GM23338 (cell line): ENCODE data around the gene AGAP4. TPM values are rescaled to one million over a fixed set of nuclear protein-coding genes. Genes with fewer than 3 reads are reported as not detected.

Source experiments
- ATAC-seq: fragments of 200-7000 bp; cut with Tn5 transposase; 3 replicates; pipeline ENCODE4 v1.9.1; 2020
- DNase-seq: peaks from one replicate; pipeline ENCODE4 v3.0.0-alpha.2; 2015; ENCODE audit warnings: low spot score
- H2AFZ ChIP-seq: fragments of 200-600 bp; sonication (generic); 2 replicates; pipeline ENCODE4 v1.8.0; 2016; ENCODE audit warnings: antibody characterized with exemption, mild to moderate bottlenecking, moderate library complexity
- H3F3A ChIP-seq: fragments of 200-600 bp; sonication (generic); replicated peaks from 2 replicates; pipeline ENCODE4 v1.8.0; 2017; ENCODE audit warnings: antibody characterized with exemption, mixed run types, low read depth
- H3K27ac ChIP-seq: fragments of 200-600 bp; sonication (generic); 2 replicates; pipeline ENCODE4 v1.6.1; 2016; ENCODE audit warnings: low read depth
- H3K27me3 ChIP-seq: fragments of 200-600 bp; sonication (generic); 2 replicates; pipeline ENCODE4 v1.8.0; 2016; ENCODE audit warnings: mild to moderate bottlenecking, mixed run types, moderate library complexity; ENCODE audit not compliant: insufficient read depth
- H3K36me3 ChIP-seq: fragments of 200-600 bp; sonication (generic); 2 replicates; pipeline ENCODE4 v1.8.0; 2016; ENCODE audit warnings: mild to moderate bottlenecking; ENCODE audit not compliant: insufficient read depth
- H3K4me1 ChIP-seq: fragments of 200-600 bp; sonication (generic); 2 replicates; pipeline ENCODE4 v1.8.0; 2016; ENCODE audit warnings: mild to moderate bottlenecking, moderate library complexity; ENCODE audit not compliant: insufficient read depth
- H3K4me2 ChIP-seq: fragments of 200-600 bp; sonication (generic); 2 replicates; pipeline ENCODE4 v1.7.1; 2017; ENCODE audit warnings: mixed run types
- H3K4me3 ChIP-seq: fragments of 200-600 bp; sonication (generic); 2 replicates; pipeline ENCODE4 v1.6.1; 2016; ENCODE audit warnings: mixed run types
- H3K79me2 ChIP-seq: fragments of 200-600 bp; sonication (generic); replicated peaks from 2 replicates; pipeline ENCODE4 v1.8.0; 2017; ENCODE audit warnings: mild to moderate bottlenecking; ENCODE audit not compliant: insufficient read depth
- H3K9me2 ChIP-seq: fragments of 200-600 bp; sonication (generic); 2 replicates; pipeline ENCODE4 v1.8.0; 2017; ENCODE audit not compliant: insufficient read depth
- H4K20me1 ChIP-seq: fragments of 200-600 bp; sonication (generic); replicated peaks from 2 replicates; pipeline ENCODE4 v1.8.0; 2017; ENCODE audit warnings: mild to moderate bottlenecking; ENCODE audit not compliant: insufficient read depth
- H3K27ac Mint-ChIP-seq: 2 replicates; pipeline ENCODE4 v1.8.0; 2020; ENCODE audit warnings: inconsistent platforms, mild to moderate bottlenecking, moderate library complexity, mixed read lengths
- H3K27me3 Mint-ChIP-seq: 3 replicates; pipeline ENCODE4 v1.8.0; 2022; ENCODE audit warnings: low read depth, mild to moderate bottlenecking, moderate library complexity, mixed read lengths, inconsistent platforms; ENCODE audit not compliant: insufficient read depth, poor library complexity
- H3K36me3 Mint-ChIP-seq: 3 replicates; pipeline ENCODE4 v1.8.0; 2021; ENCODE audit warnings: low read depth, mild to moderate bottlenecking, inconsistent platforms, moderate library complexity, mixed read lengths
- H3K4me1 Mint-ChIP-seq: 3 replicates; pipeline ENCODE4 v1.8.0; 2020; ENCODE audit warnings: mild to moderate bottlenecking, inconsistent platforms, mixed read lengths
- H3K4me3 Mint-ChIP-seq: 3 replicates; pipeline ENCODE4 v1.8.0; 2021; ENCODE audit warnings: moderate library complexity, mild to moderate bottlenecking, inconsistent platforms, mixed read lengths
- H3K9me3 Mint-ChIP-seq: 3 replicates; pipeline ENCODE4 v1.8.0; 2020; ENCODE audit warnings: moderate library complexity, mild to moderate bottlenecking, inconsistent platforms, mixed read lengths
- CREB1 ChIP-seq: fragments of 250-450 bp; sonication (Bioruptor Pico); IDR thresholded peaks from 2 replicates; pipeline ENCODE4 v1.5.0; 2020; ENCODE audit warnings: low read depth, mild to moderate bottlenecking, moderate library complexity
- EZH2 ChIP-seq: fragments of 200-600 bp; sonication (generic); IDR thresholded peaks from one replicate; pipeline ENCODE4 v1.8.0; 2017; ENCODE audit warnings: antibody characterized with exemption, mild to moderate bottlenecking, low read depth; ENCODE audit not compliant: unreplicated experiment
- EZH2phosphoT487 ChIP-seq: fragments of 200-600 bp; sonication (generic); IDR thresholded peaks from one replicate; pipeline ENCODE4 v1.8.1; 2018; ENCODE audit warnings: antibody characterized with exemption; ENCODE audit not compliant: unreplicated experiment
- JUNB ChIP-seq: IDR thresholded peaks from one replicate; pipeline ENCODE4 v1.6.1; 2016; ENCODE audit warnings: antibody characterized with exemption; ENCODE audit not compliant: unreplicated experiment
- NANOG ChIP-seq: IDR thresholded peaks from 2 replicates; pipeline ENCODE4 v1.6.1; 2016; ENCODE audit warnings: antibody characterized with exemption, borderline replicate concordance
- POLR2AphosphoS5 ChIP-seq: IDR thresholded peaks from 2 replicates; pipeline ENCODE4 v1.6.1; 2016; ENCODE audit warnings: antibody characterized with exemption, low read depth
- STAT1 ChIP-seq: IDR thresholded peaks from one replicate; pipeline ENCODE4 v1.6.1; 2016; ENCODE audit warnings: antibody characterized with exemption; ENCODE audit not compliant: unreplicated experiment
- ZNF114 ChIP-seq: fragments of 250-450 bp; sonication (Bioruptor Pico); IDR thresholded peaks from 2 replicates; pipeline ENCODE4 v1.5.0; 2020; ENCODE audit warnings: mild to moderate bottlenecking, moderate library complexity
- ZNF331 ChIP-seq: fragments of 250-450 bp; sonication (Bioruptor Pico); IDR thresholded peaks from 2 replicates; pipeline ENCODE4 v1.5.0; 2020; ENCODE audit warnings: low read depth, mild to moderate bottlenecking, moderate library complexity
- polyA plus RNA-seq: library from polyadenylated mRNA; unstranded; fragments of >200 nt; fragmentation: Nextera tagmentation; extraction: Ambion mirVana; gene quantifications from 2 replicates; pipeline ENCODE4 v1.2.1, GENCODE V29; 2016
- total RNA-seq: library from RNA; depleted of rRNA; stranded (reverse); fragments of >200 nt; shearing (Covaris generic); gene quantifications from 2 replicates; pipeline ENCODE4 v1.2.3, GENCODE V29; 2014
- TF ChIP-seq, protein P1 (sequence below): IDR thresholded peaks from one replicate; pipeline ENCODE4 v1.6.1; 2018; ENCODE audit warnings: antibody characterized with exemption; ENCODE audit not compliant: unreplicated experiment
- TF ChIP-seq, protein P2 (sequence below), 2 experiments: fragments of 200-600 bp in 1 of 2; sonication (generic) in 1 of 2; conservative IDR thresholded peaks; 2 replicates each; pipeline versions ENCODE4 v1.5.1 to v1.6.1; 2016 to 2017; ENCODE audit warnings: antibody characterized with exemption in 2 of 2, low read depth in 2 of 2, mild to moderate bottlenecking in 2 of 2, moderate library complexity in 1 of 2
- TF ChIP-seq, protein P3 (sequence below): IDR thresholded peaks from 2 replicates; pipeline ENCODE4 v1.6.1; 2016; ENCODE audit warnings: antibody characterized with exemption

The AGAP4 gene
- total and polyA plus RNA-seq, 2 experiments from 2014 or later = 19.9 to 21.5 TPM

DNA sequence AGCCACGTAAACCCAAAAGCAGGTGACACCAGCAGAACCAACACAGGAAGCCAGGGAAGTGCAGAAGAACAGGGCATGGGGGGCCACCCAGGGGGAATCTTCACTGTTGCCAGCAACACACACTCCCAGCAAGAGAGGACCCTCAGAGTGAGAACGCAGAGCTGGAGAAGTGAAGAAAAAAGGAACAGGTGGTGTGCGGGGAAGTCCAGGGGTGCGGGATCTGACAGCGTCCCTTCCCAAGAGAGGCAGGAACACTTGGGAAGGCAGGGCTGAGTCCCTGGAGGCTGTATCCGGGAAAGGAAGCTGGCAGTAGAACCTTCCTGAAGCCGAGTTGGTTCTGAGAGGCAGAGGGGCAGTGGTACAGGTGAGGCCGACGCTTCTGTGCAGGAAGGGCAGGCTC, 27.7 kb downstream of the AGAP4 start:
- no peak for TF ChIP-seq CREB1 (CRISPR knock-in tag)
- no peak overlapping the region for H3K27ac Mint-ChIP-seq

DNA sequence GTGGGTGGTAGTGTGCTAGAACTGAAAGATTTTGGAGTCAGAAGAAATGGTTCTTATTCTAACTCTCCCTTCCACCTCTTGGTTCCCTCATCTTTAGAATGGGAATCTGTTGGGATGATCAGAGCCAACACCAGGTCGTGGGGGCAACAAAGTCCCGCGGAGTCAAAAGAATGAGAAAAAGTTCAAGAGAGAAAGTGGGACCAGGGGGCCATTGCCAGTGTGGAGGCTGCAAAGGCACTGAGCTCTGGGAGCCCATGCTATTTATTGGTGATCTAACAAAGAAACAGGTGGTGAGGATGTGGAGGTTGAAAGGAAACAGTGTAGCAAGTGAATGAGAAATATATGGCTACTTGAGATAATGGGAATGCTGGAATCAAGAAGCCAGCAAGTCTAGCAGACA, 29.4 kb downstream of the AGAP4 start:
- no peaks in the 10 kb centered on the region for H3K79me2 ChIP-seq
- no peak overlapping the region for H3K27ac ChIP-seq
- no peaks in the 10 kb centered on the region for H3K36me3 ChIP-seq
- H3K4me1 ChIP-seq = no peaks in the 10 kb centered on the region
- H2AFZ ChIP-seq = no peak overlapping the region
- H3K27me3 ChIP-seq = no peaks in the 10 kb centered on the region
- DNase-seq = no peak
- no peaks in the 10 kb centered on the region for H4K20me1 ChIP-seq
- Mint-ChIP-seq H3K4me1 (peaks cover 5% of the 10 kb centered on the region), H3K4me3 (no peak overlapping the region), H3K27me3 (no peaks in the 10 kb centered on the region), H3K9me3 (peaks cover 16% of the 10 kb centered on the region), H3K36me3 (no peaks in the 10 kb centered on the region; the same call in 2 of the 3 replicates), H3K27ac (no peak overlapping the region)
- H3K9me2 ChIP-seq = no peaks in the 10 kb centered on the region
- no peaks in the 10 kb centered on the region for H3F3A ChIP-seq
- H3K4me3 ChIP-seq = no peak overlapping the region
- H3K4me2 ChIP-seq = no peak overlapping the region
- ATAC-seq = no peak
- no peak for TF ChIP-seq JUNB
- no peak for TF ChIP-seq STAT1
- no peak for TF ChIP-seq ZNF331 (CRISPR knock-in tag)
- TF ChIP-seq, protein P1, sequence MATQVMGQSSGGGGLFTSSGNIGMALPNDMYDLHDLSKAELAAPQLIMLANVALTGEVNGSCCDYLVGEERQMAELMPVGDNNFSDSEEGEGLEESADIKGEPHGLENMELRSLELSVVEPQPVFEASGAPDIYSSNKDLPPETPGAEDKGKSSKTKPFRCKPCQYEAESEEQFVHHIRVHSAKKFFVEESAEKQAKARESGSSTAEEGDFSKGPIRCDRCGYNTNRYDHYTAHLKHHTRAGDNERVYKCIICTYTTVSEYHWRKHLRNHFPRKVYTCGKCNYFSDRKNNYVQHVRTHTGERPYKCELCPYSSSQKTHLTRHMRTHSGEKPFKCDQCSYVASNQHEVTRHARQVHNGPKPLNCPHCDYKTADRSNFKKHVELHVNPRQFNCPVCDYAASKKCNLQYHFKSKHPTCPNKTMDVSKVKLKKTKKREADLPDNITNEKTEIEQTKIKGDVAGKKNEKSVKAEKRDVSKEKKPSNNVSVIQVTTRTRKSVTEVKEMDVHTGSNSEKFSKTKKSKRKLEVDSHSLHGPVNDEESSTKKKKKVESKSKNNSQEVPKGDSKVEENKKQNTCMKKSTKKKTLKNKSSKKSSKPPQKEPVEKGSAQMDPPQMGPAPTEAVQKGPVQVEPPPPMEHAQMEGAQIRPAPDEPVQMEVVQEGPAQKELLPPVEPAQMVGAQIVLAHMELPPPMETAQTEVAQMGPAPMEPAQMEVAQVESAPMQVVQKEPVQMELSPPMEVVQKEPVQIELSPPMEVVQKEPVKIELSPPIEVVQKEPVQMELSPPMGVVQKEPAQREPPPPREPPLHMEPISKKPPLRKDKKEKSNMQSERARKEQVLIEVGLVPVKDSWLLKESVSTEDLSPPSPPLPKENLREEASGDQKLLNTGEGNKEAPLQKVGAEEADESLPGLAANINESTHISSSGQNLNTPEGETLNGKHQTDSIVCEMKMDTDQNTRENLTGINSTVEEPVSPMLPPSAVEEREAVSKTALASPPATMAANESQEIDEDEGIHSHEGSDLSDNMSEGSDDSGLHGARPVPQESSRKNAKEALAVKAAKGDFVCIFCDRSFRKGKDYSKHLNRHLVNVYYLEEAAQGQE = no peak
- TF ChIP-seq POLR2AphosphoS5 = no peak
- no peak for TF ChIP-seq NANOG
- no peak for TF ChIP-seq EZH2
- TF ChIP-seq, protein P2, sequence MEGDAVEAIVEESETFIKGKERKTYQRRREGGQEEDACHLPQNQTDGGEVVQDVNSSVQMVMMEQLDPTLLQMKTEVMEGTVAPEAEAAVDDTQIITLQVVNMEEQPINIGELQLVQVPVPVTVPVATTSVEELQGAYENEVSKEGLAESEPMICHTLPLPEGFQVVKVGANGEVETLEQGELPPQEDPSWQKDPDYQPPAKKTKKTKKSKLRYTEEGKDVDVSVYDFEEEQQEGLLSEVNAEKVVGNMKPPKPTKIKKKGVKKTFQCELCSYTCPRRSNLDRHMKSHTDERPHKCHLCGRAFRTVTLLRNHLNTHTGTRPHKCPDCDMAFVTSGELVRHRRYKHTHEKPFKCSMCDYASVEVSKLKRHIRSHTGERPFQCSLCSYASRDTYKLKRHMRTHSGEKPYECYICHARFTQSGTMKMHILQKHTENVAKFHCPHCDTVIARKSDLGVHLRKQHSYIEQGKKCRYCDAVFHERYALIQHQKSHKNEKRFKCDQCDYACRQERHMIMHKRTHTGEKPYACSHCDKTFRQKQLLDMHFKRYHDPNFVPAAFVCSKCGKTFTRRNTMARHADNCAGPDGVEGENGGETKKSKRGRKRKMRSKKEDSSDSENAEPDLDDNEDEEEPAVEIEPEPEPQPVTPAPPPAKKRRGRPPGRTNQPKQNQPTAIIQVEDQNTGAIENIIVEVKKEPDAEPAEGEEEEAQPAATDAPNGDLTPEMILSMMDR (conservative IDR thresholded peaks at IDR 0.05; ENCODE audit: low read depth in 2 of 2) = no peak
- TF ChIP-seq, protein P3, sequence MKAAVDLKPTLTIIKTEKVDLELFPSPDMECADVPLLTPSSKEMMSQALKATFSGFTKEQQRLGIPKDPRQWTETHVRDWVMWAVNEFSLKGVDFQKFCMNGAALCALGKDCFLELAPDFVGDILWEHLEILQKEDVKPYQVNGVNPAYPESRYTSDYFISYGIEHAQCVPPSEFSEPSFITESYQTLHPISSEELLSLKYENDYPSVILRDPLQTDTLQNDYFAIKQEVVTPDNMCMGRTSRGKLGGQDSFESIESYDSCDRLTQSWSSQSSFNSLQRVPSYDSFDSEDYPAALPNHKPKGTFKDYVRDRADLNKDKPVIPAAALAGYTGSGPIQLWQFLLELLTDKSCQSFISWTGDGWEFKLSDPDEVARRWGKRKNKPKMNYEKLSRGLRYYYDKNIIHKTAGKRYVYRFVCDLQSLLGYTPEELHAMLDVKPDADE = no peak
- TF ChIP-seq CREB1 (CRISPR knock-in tag) = no peak
- no peak for TF ChIP-seq ZNF114 (CRISPR knock-in tag)
- TF ChIP-seq EZH2phosphoT487 = no peak

More for the DNA sequence above, 27.7 kb downstream of the AGAP4 start:
- Histone ChIP-seq H3K4me3 (no peak overlapping the region), H4K20me1 (no peaks in the 10 kb centered on the region), H3K36me3 (no peaks in the 10 kb centered on the region), H3K79me2 (no peaks in the 10 kb centered on the region), H2AFZ (no peak overlapping the region), H3K4me2 (no peak overlapping the region), H3K4me1 (no peaks in the 10 kb centered on the region), H3K27me3 (no peaks in the 10 kb centered on the region), H3K9me2 (no peaks in the 10 kb centered on the region), H3F3A (no peaks in the 10 kb centered on the region), H3K27ac (no peak overlapping the region)
- Mint-ChIP-seq H3K27me3 (no peaks in the 10 kb centered on the region), H3K9me3 (peaks cover 16% of the 10 kb centered on the region), H3K4me3 (no peak overlapping the region), H3K36me3 (peaks cover 4% of the 10 kb centered on the region; the same call in 1 of the 3 replicates), H3K4me1 (peaks cover 1% of the 10 kb centered on the region; the same call in 1 of the 3 replicates)
- ATAC-seq (no peak), DNase-seq (no peak)
